Endothelial cell of umbilical vein (primary cell): ENCODE measurements around the gene TNIK.

Experiments used
- CTCF ChIP-seq, 2 donors: IDR thresholded peaks; 1 replicate in 1 of 2; 2 replicates in 1 of 2; pipeline ENCODE4 v1.5.1; 2011; ENCODE audit warnings: low read length in 2 of 2, mild to moderate bottlenecking in 2 of 2, moderate library complexity in 2 of 2, control low read depth in 1 of 2, inconsistent platforms in 1 of 2, low read depth in 1 of 2; ENCODE audit not compliant: insufficient read depth in 1 of 2; ENCODE audit errors: extremely low read depth in 1 of 2
- EZH2 ChIP-seq: IDR thresholded peaks from 2 replicates; pipeline ENCODE4 v1.6.1; 2012; ENCODE audit warnings: borderline replicate concordance, low read depth, mild to moderate bottlenecking, moderate library complexity, low read length, inconsistent platforms; ENCODE audit not compliant: severe bottlenecking
- FOS ChIP-seq: IDR thresholded peaks from 2 replicates; pipeline ENCODE4 v1.6.1; 2011; ENCODE audit warnings: mild to moderate bottlenecking, low read length, moderate library complexity, borderline replicate concordance; ENCODE audit not compliant: insufficient read depth
- GATA2 ChIP-seq: IDR thresholded peaks from 2 replicates; pipeline ENCODE4 v1.7.0; 2011; ENCODE audit warnings: low read depth, mild to moderate bottlenecking, moderate library complexity, mixed read lengths, low read length; ENCODE audit not compliant: insufficient read length, insufficient read depth
- JUN ChIP-seq: IDR thresholded peaks from 2 replicates; pipeline ENCODE4 v1.6.1; 2011; ENCODE audit warnings: borderline replicate concordance, low read depth; ENCODE audit not compliant: insufficient read length, insufficient read depth
- MAX ChIP-seq: IDR thresholded peaks from 2 replicates; pipeline ENCODE4 v1.6.1; 2011; ENCODE audit not compliant: insufficient read depth, insufficient read length
- POLR2A ChIP-seq: IDR thresholded peaks from 2 replicates; pipeline ENCODE4 v1.6.1; 2012; ENCODE audit warnings: low read depth, mild to moderate bottlenecking, control low read depth, low read length
- POLR2AphosphoS5 ChIP-seq: IDR thresholded peaks from 2 replicates; pipeline ENCODE4 v1.6.1; 2012; ENCODE audit warnings: low read depth, mild to moderate bottlenecking, control low read depth, low read length, moderate library complexity; ENCODE audit not compliant: insufficient read depth

GRCh38 chr3:171311784-171312183 is 148.4 kb downstream of the TNIK start:
- TF ChIP-seq CTCF (IDR thresholded peaks at IDR 0.05; ENCODE audit: extremely low read depth in 1 of 2, insufficient read depth in 1 of 2, low read depth in 1 of 2, low read length in 2 of 2): no peak
- no peak for TF ChIP-seq MAX
- TF ChIP-seq EZH2: no peak
- no peak for TF ChIP-seq POLR2A
- TF ChIP-seq POLR2AphosphoS5: no peak
- TF ChIP-seq JUN: no peak
- TF ChIP-seq FOS: no peak
- no peak for TF ChIP-seq GATA2
